ENCODE data around the gene SNX33.
A peak's percentile ranks its signal among the peaks of the same experiment; 100 is the strongest.
"Not testable (repeated sequence)": the region's sequence is repeated elsewhere in the genome, so short reads cannot be mapped to it uniquely, and the experiment has no call there.

Gene SNX33, protein sequence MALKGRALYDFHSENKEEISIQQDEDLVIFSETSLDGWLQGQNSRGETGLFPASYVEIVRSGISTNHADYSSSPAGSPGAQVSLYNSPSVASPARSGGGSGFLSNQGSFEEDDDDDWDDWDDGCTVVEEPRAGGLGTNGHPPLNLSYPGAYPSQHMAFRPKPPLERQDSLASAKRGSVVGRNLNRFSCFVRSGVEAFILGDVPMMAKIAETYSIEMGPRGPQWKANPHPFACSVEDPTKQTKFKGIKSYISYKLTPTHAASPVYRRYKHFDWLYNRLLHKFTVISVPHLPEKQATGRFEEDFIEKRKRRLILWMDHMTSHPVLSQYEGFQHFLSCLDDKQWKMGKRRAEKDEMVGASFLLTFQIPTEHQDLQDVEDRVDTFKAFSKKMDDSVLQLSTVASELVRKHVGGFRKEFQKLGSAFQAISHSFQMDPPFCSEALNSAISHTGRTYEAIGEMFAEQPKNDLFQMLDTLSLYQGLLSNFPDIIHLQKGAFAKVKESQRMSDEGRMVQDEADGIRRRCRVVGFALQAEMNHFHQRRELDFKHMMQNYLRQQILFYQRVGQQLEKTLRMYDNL

DNA sequence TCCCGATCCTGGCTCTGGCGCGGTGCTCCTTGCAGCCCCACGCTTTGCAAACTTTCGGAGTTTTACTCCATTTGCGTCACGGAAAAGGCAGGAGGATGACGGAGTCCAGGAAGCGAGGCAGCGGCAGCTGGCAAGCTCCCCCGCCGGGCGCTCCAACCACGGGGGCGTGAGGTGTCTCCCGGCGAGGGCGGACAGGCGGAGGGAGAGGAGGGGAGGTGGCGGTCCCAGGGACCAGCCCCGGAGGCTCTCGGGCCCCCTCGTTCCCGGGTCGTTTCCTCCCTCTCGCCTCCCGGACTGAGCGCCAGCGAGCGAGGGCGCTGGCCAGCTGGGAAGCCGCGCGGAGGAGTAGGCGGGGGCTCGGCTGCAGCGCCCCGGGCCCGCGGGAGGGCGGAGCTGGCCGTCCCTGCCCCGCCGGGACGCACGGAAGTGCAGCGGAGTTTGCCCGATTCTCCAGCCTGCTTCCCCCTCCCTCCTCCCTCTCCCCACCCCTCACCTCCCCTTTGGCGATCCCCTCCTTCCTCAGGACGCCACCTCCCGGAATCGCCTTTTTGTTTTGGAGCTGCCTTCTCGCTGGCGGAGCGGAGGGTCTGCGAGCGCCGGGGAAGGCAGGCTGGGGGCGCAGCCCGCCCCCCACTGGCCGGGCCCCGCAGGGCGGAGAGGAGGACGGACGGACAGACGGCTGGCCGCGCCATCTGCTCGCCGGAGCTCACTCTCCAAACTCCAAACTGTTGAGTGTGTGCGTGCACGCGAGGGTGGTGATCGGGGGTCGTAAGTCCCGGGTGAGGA lies at the start of gene SNX33:
Gene SNX33, plus strand, starts transcription at position 543 of the 786 bp plus-strand sequence. CDS start 1,191 bp downstream, outside the sequence.
- no peak for DNase-seq (ENCODE audit: low spot score)

DNA sequence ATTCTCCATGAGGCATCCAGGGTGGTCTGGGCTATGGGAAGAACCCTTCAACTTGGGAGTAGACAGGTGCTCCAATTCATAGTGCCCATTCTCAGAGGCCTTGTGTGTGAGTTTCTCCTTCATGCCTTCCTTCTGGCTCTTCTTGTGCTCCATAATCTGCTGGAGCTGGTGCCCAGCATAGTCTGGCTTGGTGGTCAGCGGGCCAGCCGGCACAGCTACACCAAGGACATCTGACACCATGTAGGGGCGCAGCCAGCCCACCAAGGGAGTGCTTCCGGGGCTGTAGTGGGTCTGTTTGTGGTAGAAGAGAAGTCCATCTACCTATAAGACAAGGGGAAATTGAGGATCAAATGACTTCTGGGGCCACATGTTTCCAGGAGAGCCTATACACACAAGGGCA lies 49.4 kb upstream of the SNX33 start:
- no peak for DNase-seq (ENCODE audit: low spot score)

DNA sequence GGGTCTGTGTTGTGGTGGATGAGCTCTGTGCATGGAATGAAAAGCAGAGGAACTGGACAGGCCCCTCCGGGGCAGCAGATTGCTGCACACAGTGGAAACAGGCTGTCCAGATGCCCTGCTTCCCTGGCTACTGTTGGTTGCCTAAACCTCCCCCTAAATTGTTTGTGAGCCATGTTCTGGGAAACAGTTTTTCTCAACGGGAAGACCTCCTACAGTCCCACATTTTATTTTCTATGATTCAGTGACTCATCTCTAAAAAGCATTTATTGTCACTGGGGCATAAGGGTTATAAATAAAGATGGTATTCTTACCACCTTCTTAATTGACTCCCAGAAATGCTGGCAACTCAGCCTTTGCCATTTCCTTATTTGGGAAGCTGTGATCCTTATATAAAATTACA lies 48.3 kb upstream of the SNX33 start:
- DNase-seq (ENCODE audit: low spot score) = no peak

DNA sequence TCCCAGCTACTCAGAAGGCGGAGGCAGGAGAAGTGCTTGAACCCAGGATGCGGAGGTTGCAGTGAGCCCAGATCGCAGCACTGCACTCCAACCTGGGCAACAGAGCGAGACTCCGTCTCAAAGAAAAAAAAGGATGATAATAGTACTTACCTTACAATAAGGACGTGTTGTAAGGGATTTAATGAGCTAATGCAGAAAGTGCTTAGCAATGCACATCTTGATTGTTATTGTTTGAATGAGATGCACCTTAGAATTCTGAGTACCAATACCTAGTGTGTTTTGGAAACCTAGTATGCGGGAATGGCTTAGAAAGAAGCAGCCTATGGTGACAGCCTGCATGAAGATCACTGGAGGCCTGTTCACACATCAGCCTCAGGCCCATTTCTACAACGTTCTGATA lies 41.7 kb upstream of the SNX33 start:
- peak; percentile 15 for DNase-seq (ENCODE audit: low spot score)

DNA sequence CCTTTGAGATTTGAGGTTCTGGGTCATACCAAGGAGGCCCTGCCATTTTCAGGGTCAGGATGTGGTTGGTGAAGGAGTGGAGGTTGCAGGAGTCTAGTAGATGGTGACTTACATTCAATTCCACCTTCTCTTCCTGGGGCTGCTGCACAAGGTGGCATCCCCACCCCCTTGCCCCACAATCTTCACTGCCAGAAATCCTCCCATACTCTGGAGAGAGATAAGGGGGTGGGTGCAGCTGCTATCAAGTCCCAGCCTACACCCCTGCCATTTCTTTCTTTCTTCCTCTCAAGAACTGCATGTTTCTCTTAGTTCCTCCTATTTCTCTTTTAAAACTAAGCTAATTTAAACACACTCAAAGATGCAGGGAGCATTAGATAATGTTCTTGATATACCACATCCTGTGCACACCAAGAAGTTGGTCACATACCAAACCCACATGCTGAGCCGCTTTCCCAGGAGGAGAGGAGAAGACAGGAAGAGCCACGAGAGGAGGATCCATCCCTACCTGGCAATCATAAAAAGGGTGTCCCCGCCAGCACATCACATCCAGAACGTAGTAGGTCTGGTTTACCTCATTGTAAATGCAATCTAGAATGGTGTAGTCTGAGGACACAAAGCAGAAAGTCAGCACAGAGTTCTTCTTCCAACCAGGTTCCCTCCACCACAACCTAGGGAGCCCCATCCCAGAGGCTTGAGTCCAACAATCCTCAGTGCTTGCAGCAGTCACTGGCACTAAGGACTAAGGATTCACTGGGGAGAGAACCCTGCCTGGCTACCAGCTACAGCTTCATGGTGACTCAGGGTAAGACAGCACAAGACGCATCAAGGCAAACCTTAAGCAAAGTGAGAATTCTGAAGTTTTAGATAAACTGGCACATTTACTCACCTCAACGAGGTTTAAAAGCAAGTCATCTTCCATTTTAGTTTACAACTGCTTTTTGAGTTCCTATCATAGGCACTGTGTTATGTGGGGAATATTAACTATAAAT lies 40.7 kb upstream of the SNX33 start:
- DNase-seq (ENCODE audit: low spot score) = peak; percentile 61

DNA sequence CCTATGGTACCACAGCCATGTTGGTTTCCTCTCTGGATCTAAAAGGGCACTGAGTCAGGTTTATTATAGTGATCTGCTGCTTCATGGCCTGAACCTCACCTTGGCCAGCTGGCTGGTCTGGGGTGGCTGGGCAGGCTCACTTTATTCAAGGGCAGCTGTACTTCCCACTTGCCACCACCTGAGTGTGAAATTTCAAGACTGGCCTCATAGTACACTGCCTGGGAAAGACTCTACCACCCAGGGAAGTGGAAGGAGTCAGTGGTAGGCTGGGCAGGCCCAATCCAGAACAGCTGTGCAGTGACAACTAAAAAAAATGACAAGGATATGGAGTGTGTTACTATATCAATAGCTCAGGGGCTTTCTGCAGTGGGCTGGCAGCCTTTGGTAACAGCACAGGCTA lies 30.9 kb upstream of the SNX33 start:
- DNase-seq (ENCODE audit: low spot score) = no peak

DNA sequence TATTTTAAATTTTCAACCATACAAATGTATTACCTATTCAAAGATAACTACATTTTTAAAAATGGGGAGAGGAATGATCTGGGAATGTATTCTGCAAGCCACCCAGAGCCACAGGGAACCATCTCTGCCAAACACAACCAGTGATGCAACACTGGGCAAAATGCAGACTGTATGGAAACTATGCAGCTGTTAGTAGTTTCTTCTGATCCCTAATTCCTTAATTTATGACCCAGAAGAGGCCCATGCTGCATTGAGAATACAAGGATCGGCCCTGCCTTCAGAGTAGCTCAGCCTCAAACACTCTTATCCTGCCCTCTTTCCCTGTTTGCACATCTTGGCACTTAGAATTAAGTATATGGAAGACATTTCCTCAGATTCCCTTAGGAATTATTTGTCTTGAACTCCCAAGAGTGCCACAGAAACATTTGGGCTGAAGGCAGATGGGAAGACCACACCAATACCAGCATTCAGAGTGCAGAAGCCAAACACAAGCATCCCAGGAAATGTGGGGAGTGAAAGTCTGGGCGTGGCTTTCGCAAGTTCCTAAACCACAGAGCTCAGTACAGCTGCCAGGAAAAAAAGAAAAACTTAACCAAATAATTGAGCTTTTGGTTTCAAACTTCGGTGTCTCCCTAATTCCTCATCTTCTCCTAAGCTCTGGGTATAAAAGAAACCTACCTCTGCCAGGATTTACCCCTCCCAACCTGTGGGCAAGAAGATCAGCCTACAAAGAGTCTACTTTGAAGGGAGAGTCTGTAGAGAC lies 27.5 kb upstream of the SNX33 start:
- no peak for DNase-seq (ENCODE audit: low spot score)

DNA sequence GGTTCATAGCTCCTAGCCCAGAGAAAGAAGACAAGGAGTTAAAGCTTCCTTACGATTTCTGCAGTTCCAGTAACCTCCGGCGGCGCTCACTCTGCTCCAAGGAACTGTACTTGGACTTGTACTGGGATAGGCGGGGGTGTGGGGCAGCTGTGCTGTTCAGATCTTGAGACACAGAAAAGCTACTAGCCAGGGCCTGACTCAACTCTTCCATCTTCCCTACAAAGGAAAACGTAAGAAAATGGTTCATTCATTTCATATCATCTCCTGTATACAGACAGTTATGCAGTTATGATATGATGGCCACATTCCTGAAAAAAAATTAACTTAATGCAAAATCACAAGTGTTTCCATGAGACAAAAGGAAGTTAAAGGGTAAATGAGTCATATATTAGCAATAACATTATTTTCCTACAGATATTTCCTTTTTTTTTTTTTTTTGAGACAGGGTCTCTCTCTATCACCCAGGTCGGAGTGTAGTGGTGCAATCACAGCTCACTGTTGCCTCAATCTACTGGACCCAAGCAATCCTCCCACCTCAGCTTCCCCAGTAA lies 26.8 kb upstream of the SNX33 start:
- no peak for DNase-seq (ENCODE audit: low spot score)

DNA sequence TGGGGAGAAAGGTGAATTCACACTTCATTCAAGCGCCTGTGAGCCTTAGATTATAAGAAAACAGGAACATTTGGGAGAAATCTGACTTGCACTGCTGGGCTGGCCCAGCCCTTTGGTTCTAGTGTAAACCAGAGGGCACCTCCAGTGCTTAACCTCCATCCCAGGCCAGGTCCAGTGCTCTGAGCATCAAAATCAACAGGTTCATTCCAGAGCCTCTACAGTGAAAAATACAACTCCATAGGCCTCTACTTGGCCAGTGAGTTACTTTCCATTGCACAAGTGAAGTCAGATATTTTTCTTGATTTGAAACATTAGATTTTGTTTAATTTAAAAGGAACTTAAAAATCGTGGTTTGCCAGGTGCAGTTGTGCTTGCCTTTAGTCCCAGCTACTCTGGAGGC lies 25.2 kb upstream of the SNX33 start:
- DNase-seq (ENCODE audit: low spot score) = no peak

DNA sequence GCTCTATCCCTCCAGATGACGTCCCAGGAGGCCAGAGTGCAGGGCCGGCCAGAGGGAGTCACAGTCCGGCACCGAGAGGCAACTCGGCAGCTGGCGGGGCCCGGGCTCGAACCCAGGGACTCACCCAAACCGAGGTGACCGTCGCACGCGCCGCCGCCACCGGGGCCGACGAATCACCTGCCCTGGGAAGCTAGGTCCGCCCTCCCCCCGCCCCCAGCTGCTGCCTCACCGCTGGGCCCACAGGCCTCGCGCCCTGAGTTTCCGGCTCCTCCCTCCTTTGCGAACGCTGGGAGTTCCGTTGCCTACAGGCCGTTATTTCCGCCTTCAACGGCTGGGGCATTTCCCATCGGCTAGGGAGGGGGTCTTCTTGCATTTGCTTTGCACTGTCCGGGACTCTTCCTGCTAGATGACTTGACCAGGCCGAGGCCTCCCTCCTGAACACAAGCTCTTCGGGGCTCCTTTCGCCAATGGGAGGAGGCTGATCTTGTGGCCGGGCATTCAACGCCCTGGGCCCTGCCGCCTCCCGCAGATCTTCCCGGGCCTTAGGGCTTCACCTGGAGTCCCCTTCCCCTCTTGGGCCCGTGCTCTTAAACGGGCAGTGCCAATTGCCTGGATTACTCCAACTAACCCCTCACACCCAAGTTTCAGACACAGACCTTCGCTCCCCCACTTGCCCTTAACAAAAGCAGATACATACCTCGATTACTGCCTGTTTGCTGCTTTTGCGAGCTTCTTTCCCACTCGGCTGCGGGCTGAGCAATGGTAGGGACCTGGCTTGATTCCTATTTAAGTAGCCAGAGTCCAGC lies 22.0 kb upstream of the SNX33 start, which contains the start of gene SNUPN:
Gene SNUPN, minus strand, starts transcription at position 184 of the 806 bp plus-strand sequence. CDS start 4,674 bp downstream, outside the sequence.
- DNase-seq (ENCODE audit: low spot score) = peak; percentile 79

DNA sequence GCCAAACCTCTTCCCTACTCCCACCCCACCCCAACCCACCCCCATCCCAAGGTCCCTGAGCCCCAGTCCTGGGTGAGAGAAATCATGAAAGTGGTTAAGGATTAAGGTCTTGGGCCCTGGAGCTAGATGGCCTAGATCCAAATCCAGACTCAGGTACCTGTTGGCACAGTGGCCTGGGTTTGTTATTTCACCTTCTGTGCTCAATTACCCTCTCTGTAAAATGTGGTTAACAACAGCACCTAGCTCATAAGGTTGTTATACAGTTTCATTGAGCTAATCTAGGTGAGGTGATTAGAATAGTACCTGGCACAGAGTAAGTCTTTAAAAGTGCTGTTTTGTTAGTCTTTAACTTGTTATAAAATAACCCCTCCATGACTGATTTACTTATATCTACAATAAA lies 15.8 kb upstream of the SNX33 start:
- DNase-seq (ENCODE audit: low spot score) = no peak

DNA sequence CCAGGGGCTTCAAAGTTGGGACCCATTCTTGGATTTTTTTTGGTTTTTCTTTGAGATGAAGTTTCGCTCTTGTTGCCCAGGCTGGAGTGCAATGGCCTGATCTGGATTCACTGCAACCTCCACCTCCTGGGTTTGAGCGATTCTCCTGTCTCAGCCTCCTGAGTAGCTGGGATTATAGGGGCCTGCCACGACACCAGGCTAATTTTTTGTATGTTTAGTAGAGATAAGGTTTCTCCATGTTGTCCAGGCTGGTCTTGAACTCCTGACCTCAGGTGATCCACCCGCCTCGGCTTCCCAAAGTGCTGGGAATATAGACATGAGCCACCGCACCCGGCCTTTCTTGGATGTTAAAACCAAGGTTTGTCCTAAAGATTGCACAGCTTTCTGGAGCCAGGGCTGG lies 13.8 kb upstream of the SNX33 start:
- DNase-seq (ENCODE audit: low spot score) = not testable (repeated sequence)

DNA sequence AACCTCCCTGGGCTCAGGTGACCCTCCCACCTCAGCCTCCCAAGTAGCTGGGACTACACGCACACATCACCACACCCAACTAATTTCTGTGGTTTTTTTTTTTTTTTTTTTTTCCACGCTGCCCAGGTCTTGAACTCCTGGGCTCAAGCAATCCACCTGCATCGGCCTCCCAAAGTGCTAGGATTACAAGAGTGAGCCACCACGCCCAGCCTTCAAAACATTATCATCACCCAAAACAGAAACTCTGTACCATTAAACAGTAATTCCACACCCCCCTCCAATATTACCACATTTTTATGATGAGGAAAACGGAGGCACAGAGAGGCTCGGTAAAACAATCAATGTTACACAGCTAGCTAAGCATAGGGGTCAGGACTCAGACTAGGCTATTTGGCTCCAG lies 11.7 kb upstream of the SNX33 start:
- DNase-seq (ENCODE audit: low spot score) = no peak

DNA sequence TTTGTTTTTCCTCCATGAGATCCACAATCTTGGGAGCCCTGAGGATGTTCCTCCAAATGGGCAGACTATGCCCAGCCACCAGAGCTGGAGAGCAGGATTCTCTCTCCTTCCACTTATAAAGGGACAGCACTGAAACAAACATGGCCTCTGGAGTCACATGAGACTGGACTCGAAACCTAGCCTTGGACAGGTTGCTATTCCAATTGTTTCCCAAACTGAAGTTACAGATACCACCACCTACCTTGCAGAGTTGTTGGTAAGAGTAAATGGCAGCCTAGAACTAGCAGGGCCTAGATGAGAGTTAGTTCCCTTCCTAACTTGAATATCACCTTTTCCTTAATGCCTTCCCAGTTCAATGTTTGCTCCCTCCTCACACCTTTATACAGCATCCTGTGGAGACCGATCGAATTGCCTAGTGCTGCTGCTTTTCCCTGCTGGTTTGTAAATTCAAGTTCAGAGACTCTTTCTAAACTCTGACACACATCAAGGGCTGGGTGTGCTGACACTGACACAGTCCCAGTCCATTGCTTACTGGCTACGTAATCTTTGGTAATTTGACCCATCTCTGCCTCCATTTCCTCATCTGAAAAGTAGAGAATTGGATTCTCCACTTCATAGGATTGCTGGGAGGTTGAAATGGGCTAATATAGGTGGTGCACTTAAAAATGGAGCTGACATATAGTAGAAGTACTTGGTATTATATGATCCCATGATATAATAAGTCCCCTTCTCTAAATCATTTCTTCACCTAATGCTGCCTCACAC lies 10.3 kb upstream of the SNX33 start:
- no peak for DNase-seq (ENCODE audit: low spot score)

DNA sequence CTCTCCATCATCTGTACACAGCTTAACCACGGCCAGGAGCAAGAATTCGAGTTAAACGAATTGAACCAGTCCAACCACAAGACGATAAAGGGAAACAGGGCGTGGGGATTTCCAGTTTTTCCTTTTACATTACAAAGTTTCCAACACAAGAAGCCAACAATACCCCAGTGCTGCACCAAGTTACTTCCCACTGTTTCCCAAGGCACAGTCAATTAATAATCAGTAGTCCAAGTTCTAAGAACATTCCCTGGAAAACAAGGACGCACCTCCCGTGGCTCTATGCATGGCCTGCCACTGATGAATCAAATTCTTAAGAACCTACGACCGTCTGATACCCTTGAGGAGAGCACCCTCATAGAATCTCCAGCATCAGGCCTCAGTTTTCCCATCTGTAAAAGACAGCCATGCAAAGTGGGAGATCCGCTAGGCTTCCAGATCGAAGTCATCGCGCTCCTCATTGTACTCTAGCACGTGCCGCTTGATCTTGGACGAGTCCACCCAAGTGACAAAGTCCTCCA lies 8.5 kb upstream of the SNX33 start:
- DNase-seq (ENCODE audit: low spot score) = no peak

DNA sequence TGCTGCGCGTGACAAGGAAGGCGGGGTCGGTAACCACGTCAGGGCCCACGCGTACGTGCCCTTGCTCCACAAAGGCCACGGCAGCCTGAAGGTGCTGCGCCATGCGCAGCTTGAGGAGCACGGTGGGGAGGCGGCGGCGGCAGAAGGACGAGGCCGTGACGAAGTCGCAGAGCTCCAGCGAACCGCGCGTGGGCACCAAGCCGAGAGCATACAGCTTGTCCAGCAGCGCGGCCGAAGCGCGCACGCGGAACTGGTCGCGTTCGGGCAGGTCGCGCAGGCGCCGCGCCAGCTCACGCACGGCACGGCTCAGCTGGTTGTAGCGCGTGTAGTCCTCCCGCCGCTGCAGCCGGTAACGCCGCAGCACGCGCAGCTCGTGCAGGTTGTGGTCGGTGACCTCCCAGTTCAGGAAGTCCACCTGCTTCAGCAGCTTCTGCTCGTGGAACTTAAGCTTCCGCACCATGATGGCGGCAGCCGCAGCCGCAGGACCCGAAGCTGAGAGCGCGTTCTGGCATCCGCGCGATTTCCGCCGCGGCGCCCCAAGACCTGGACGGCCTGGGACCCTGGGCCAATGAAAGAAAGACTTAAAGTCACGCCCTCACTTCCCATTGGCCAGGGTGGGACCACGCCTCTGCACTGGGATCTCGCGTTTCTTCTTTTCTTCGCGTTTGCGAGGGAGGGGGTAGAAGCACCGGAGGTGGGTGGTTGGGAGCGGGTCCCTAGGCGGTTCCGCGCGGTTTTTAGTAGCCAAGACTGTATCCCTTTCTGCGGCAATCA lies 7.8 kb upstream of the SNX33 start, which contains the start of gene IMP3:
Gene IMP3, minus strand, starts transcription at position 516 of the 774 bp plus-strand sequence. Its CDS starts 56 bp downstream, at position 460.
- peak; percentile 90 for DNase-seq (ENCODE audit: low spot score)

DNA sequence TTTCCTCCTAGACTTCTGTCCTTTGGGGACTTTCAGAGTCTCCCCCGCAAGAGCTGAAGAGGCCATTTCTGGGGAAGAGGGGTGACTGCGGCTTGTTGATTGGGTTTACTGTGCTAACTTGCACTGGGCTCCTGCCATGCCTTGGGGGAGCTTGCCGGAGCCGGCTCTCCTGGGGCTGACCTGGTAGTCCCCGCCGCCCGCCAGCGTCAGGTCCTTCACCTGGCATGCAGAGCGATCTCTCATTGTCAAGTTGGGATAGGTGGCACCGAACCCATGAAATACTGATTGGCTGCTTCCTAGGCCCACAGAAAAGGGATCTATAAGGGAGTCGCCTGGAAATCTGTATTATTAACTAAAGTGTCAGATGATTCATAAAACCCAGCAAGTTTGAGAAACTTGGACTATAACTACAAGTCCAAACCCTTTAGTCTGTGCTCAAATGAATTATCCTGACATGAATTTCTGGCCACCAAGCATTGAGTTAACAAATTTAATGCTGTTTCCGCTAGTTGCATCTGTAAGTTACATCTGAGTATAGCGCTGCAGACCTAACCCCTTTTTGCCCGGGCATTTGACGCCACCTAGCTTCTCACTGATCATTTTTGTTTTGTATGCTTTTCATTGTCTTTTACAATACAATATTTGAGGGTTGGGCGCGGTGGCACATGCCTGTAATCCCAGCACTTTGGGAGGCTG lies 7.1 kb upstream of the SNX33 start:
- peak; percentile 25 for DNase-seq (ENCODE audit: low spot score)
